HG02763 (cell line): ENCODE data around the gene SDK1.

Experiments used
- ATAC-seq: cut with Tn5 transposase; IDR thresholded peaks from one replicate; pipeline ENCODE4 v1.9.1; 2021; ENCODE audit warnings: mild to moderate bottlenecking, moderate library complexity; ENCODE audit not compliant: unreplicated experiment

Gene SDK1

GRCh38 chr7:4115442-4115841 is 814.4 kb downstream of the SDK1 start:
- no peak for ATAC-seq

GRCh38 chr7:4115941-4116610 is 815.0 kb downstream of the SDK1 start:
- no peak for ATAC-seq

GRCh38 chr7:4119848-4120247 is 818.8 kb downstream of the SDK1 start:
- no peak for ATAC-seq

GRCh38 chr7:4123346-4123745 is 822.3 kb downstream of the SDK1 start:
- no peak for ATAC-seq

GRCh38 chr7:4123823-4124222 is 822.8 kb downstream of the SDK1 start:
- no peak for ATAC-seq

GRCh38 chr7:4124556-4125477 is 823.8 kb downstream of the SDK1 start:
- no peak for ATAC-seq

- no peak for ATAC-seq
Measured at GRCh38 chr7:4127909-4128560, 827.0 kb downstream of the SDK1 start.

GRCh38 chr7:4129481-4130122 is 828.5 kb downstream of the SDK1 start:
- no peak for ATAC-seq

- no peak for ATAC-seq
Measured at GRCh38 chr7:4131063-4131462, 830.0 kb downstream of the SDK1 start.

- no peak for ATAC-seq
Measured at GRCh38 chr7:4132221-4132620, 831.2 kb downstream of the SDK1 start.

- no peak for ATAC-seq
Measured at GRCh38 chr7:4133491-4134044, 832.5 kb downstream of the SDK1 start.

GRCh38 chr7:4134204-4134603 is 833.2 kb downstream of the SDK1 start:
- ATAC-seq: no peak

GRCh38 chr7:4134631-4135030 is 833.6 kb downstream of the SDK1 start:
- ATAC-seq: no peak

- ATAC-seq: no peak
Measured at GRCh38 chr7:4135301-4135700, 834.2 kb downstream of the SDK1 start.

- no peak for ATAC-seq
Measured at GRCh38 chr7:4136036-4136435, 835.0 kb downstream of the SDK1 start.

- ATAC-seq: no peak
Measured at GRCh38 chr7:4136501-4137110, 835.6 kb downstream of the SDK1 start.

GRCh38 chr7:4137552-4137951 is 836.5 kb downstream of the SDK1 start:
- no peak for ATAC-seq

- ATAC-seq: no peak
Measured at GRCh38 chr7:4138866-4139265, 837.8 kb downstream of the SDK1 start.

- no peak for ATAC-seq
Measured at GRCh38 chr7:4139656-4140625, 838.9 kb downstream of the SDK1 start.
